Dermis blood vessel endothelial cell (primary cell): ENCODE measurements around the gene SHISA2. TPM values are rescaled to one million over a fixed set of nuclear protein-coding genes. Genes with fewer than 3 reads are reported as not detected.
A peak's percentile ranks its signal among the peaks of the same experiment; 100 is the strongest.
"Not testable (repeated sequence)": the region's sequence is repeated elsewhere in the genome, so short reads cannot be mapped to it uniquely, and the experiment has no call there.

ENCODE experiments used
- DNase-seq: peaks from one replicate; pipeline ENCODE4 v3.0.0; 2010
- total RNA-seq: library from RNA; depleted of rRNA; stranded (reverse); fragments of >200 nt; gene quantifications from 2 replicates; pipeline ENCODE4 v1.2.3, GENCODE V29; 2014

The SHISA2 gene
- 1.1 and 1.7 TPM in 2 replicates for total RNA-seq

- DNase-seq, result peak; percentile 68
Measured at GRCh38 chr13:26051657-26052311, at the start of gene SHISA2. Gene SHISA2 (minus strand): TSS chr13:26052016. CDS start chr13:26050975, 1,041 bp downstream.

DNA sequence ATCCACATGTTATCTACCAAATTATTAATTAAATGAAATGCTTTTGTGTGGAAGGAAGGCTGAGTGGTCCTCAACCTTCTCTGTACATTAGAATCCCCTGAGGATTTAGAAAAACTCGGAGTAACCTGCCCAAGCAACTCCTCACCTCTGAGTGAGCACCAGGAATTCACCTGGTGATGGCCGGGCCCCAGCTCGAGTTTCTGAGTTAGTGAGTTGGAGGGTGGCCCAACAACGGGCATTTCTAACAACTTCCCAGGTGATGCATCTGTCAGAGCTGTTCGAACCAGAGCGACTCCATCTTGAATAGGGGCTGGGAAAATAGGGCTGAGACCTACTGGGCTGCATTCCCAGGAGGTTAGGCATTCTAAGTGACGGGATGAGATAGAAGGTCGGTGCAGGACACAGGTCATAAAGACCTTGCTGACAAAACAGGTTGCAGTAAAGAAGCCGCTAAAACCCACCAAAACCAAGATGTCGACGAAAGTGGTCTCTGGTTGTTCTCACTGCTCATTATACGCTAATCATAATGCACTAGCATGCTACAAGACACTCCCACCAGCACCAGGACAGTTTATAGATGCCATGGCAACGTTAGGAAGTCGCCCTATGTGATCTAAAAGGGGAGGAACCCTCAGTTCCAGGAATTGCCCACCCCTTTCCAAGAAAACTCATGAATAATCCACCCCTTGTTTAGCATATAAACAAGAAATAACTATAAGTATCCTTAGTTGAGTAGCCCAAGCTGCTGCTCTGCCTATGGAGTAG is 44.2 kb upstream of the SHISA2 start:
- DNase-seq, result no peak

- no peak for DNase-seq
Measured at GRCh38 chr13:26095338-26095737, 43.5 kb upstream of the SHISA2 start.

DNA sequence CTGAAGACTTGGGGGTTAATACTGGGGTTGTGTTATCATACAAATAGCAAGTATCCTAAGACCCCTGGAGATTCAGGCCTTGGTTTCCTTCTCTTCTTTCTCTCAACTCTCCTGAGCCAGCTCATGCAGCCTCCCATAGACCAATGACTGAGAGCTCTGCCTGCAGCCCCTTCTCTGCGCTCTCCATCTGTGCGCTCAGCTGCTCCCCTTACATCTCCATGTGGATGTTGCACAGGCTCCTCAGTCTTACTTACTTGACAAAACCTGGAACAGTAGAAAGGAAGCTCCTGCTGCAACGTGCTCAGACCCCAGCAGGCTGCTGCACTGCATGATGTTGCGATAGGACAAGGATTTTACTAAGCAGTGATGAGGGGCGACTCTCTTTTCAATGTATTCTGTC is 25.0 kb upstream of the SHISA2 start:
- DNase-seq, result not testable (repeated sequence)

- DNase-seq, result no peak
Measured at GRCh38 chr13:26075498-26075897, 23.7 kb upstream of the SHISA2 start.

GRCh38 chr13:26074706-26075105 is 22.9 kb upstream of the SHISA2 start:
- no peak for DNase-seq

DNA sequence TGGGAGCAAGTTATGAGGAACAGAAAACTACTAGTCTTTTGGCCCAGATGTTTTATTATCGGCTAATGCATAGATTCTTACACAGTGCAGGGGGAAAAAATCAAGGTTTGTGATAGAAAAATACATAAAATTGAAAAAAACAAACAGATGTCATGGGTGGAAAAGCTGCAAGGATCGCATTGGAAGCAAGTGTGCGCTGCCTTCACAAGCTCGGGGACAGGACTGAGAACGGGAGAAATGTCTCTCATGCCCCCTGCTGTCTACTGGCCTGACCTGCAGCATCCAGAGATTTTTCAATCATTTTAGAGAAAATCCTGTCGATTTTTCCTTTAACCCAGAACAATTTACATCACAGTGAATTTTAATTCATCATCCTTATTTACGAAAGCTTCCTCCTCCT is 20.5 kb upstream of the SHISA2 start:
- peak; percentile 13 for DNase-seq

- no peak for DNase-seq
Measured at GRCh38 chr13:26071691-26072090, 19.9 kb upstream of the SHISA2 start.

DNA sequence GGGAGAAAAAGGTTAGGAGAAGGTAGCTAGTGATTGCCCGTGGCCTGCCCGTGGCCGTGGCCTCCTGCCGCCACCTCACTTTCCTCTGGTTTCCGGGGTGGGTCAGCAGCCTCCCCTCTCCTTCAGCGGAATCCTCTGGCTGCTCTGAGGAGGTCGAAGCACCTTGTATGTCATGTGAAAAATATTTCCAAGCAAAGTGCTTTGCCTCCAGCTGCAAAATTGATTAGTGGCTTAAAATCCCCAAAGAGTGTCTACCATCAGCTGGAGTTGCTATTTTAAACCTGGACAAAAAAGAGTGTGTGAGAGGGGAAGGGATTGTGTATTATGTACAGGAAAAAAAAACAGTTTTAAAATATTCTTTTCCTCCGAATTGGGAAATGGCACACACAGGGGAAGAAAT is 17.8 kb upstream of the SHISA2 start:
- DNase-seq, result not testable (repeated sequence)

DNA sequence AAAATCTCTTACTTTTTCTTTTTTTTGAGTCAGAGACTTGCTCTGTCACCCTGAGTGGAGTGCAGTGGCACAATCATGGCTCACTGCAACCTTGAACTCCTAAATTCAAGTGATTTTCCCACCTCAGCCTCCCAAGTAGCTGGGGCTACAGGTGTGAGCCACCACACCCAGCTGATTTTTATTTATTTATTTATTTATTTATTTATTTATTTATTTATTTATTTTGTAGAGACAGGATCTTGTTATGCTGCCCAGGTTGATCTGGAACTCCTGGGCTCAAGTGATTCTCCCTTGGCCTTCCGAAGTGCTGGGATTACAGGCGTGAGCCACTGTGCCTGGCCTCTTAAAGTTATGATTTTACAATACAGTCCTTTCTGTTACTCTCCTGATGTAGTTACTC is 16.6 kb upstream of the SHISA2 start:
- DNase-seq, result not testable (repeated sequence)

DNA sequence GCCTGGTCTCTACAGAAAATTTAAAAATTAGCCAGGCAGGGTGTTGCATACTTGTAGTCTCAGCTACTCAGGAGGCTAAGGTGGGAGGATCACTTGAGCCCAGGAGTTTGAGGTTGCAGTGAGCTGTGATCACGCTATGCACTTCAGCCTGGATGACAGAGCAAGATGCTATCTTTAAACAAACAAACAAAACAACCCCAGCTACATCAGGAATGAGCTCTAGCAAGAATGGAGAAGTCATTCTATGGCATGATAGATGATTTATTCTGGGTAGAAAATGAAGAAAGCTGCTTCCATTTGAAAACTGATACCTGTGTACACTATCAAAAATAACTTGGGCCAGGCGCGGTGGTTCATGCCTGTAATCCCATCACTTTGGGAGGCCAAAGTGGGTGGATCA is 15.8 kb upstream of the SHISA2 start:
- no peak for DNase-seq

DNA sequence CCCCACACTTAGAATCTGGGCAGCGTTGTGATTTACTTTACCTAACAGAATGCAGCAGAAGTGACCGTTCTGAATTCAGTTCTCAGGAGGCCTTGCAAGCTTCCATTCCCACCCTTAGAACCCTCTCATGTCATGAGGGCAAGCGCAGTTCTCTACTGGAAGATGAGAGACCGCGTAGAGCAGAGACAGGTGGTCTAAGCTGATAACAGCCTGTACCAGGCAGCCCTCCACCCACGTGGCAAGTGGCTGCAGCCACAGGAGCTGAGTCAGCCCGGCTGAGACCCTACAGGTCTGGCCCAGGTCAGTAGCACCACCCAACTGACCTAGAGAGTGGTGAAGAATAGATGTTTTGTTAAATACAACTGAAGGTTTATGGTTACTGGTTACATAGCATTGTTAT is 14.7 kb upstream of the SHISA2 start:
- not testable (repeated sequence) for DNase-seq

GRCh38 chr13:26062853-26063444 is 11.1 kb upstream of the SHISA2 start:
- peak; percentile 78 for DNase-seq

DNA sequence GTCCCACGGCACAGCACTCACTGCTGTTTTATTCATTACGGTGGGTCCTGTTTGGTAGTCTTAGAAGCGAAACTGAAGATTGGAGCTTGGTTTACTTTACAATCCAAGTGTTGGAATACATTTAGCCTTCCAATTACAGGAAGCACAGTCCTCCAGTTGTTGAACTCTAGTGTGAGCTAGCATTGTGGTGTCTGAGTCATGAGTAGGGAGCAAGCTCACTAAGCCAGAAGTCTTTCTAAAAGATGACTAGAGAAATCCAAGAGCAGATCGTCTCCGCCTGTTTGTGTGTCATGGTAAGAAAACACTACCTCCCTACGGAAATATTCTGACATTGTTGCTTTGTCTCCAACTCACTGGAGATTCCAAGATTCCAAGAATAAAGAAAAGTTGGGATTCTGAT is 10.1 kb upstream of the SHISA2 start:
- DNase-seq, result peak; percentile 25

DNA sequence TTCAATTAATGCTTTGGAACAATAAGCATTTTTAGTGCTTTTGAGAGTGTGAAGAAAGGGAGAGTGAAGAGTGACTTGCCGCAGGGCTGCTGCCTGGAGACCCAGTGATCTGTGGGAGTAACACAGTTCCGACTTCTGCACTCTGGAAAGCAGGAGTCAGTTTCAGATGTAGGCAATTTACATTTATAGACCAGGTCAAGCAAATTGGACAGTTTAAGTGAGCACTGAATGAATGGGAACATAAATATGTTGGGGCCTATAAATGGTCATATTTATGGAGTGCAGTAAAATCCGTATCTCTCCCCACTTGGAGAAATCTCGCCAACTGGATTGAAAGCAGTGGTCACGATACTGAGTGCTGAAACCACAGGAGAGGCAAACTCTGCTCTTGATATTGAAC is 9.4 kb upstream of the SHISA2 start:
- no peak for DNase-seq

- DNase-seq, result no peak
Measured at GRCh38 chr13:26060357-26060756, 8.5 kb upstream of the SHISA2 start.

DNA sequence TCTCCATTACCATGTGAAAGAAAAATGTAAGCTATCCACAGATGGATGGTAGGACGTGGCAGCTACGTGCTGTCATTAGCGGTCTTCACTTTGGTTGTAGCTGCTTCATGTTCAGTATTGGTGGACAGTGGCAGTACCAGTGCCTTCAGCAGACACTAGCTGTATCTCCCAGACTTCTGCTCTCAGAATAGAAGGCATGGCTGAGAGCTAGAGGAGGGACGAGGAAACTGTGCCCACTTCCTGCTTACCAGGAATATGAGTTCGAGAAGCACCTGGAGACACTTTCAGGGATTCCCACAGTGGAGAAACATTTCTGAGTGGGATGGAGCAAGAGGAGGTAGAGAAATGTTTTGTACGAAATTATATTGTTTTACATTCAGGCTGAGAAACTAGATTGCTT is 6.9 kb upstream of the SHISA2 start:
- no peak for DNase-seq

DNA sequence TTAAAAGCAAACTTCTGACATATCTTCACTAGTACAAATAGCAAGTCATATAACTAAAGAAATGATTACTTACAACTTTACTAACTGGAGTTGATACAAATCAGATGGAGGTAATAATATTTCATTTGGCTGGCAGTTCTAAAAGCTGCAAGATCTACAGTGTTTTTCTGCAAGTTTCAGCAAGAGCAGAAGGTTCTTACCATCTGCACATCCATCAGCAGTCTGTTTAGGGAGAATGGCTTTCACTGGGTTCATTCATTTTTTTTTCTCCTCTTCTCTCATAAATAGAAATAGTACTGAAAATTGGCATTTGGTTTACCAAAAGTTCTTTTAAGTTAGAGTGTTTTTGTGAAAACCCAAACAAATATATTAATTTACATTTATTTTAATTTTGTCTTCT is 3.1 kb upstream of the SHISA2 start:
- no peak for DNase-seq

- DNase-seq, result no peak
Measured at GRCh38 chr13:26053418-26053980, 1.7 kb upstream of the SHISA2 start.

DNA sequence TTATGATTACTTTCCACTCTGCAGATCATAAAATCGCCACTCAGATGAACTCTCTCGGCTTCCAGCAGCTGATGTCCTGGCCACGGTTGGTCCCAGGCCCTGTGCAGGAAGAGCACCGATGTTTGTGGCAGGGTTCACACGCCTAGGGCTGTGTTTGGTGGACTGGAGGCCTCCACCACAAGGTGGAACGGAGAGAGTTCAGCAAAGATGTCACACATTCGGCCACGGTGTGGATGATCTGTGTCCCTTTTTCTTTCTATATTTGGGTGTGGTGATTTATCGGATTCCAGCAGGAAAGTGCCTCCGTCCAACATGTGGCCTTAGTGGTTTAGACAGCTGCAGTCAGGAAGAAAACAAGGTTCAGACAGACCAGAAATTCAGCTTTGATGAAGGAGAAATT is 521 bp upstream of the SHISA2 start:
- DNase-seq, result no peak

- DNase-seq, result peak; percentile 33
Measured at GRCh38 chr13:26051231-26051656, 572 bp downstream of the SHISA2 start.

GRCh38 chr13:26050568-26051230 is 1.1 kb downstream of the SHISA2 start:
- peak; percentile 46 for DNase-seq

- DNase-seq, result no peak
Measured at GRCh38 chr13:26048741-26049140, 3.1 kb downstream of the SHISA2 start.
